Measurements from ENCODE around the gene MOB3C. TPM values are rescaled to one million over a fixed set of nuclear protein-coding genes. Genes with fewer than 3 reads are reported as not detected.
A peak's percentile ranks its signal among the peaks of the same experiment; 100 is the strongest.

MOB3C gene
- total RNA-seq, 4 donors from 2014 or later: 13.0 to 17.8 (median 13.6) TPM

- no peak overlapping the region for H3K4me3 ChIP-seq (ENCODE audit: low read depth, poor library complexity, severe bottlenecking)
- no peak for DNase-seq (ENCODE audit: low spot score in 2 of 2)
- WGBS, 2 donors: 92 to 94% methylated on average over 2 of the region's 2 CpGs
- intact Hi-C loops (cut with DNase I; ENCODE audit: low total_unique reads): no loop called here
- TF ChIP-seq CTCF (IDR thresholded peaks at IDR 0.05): no peak
- no peak for TF ChIP-seq POLR2A (IDR thresholded peaks at IDR 0.05)
Measured at GRCh38 chr1:46606255-46606965, 10.2 kb downstream of the MOB3C start.

- no peak for TF ChIP-seq CTCF (IDR thresholded peaks at IDR 0.05)
- TF ChIP-seq POLR2A (IDR thresholded peaks at IDR 0.05): no peak
- H3K4me3 ChIP-seq (ENCODE audit: low read depth, poor library complexity, severe bottlenecking): no peak overlapping the region
- WGBS, 2 donors: 68 to 71% methylated on average over 2 of the region's 2 CpGs
- intact Hi-C loops (cut with DNase I; ENCODE audit: low total_unique reads): no loop called here
- no peak for DNase-seq (ENCODE audit: low spot score in 2 of 2)
Measured at GRCh38 chr1:46605232-46605631, 11.4 kb downstream of the MOB3C start.

GRCh38 chr1:46603858-46604549 lies 12.6 kb downstream of the MOB3C start, which contains the start of gene MKNK1:
Gene MKNK1 (minus strand): TSS chr1:46604268. CDS start chr1:46583327, 20,941 bp downstream.
- peak within 1 kb of the TSS; percentile 82 for H3K4me3 ChIP-seq (ENCODE audit: low read depth, poor library complexity, severe bottlenecking)
- WGBS, 2 donors: 0% methylated on average over 27 to 44 of the region's 53 CpGs
- intact Hi-C loops (cut with DNase I; ENCODE audit: low total_unique reads): no loop called here

GRCh38 chr1:46603481-46603857 lies 13.1 kb downstream of the MOB3C start:
- no peak for DNase-seq (ENCODE audit: low spot score in 2 of 2)
- peak overlapping the region; percentile 82 for H3K4me3 ChIP-seq (ENCODE audit: low read depth, poor library complexity, severe bottlenecking)
- TF ChIP-seq POLR2A (IDR thresholded peaks at IDR 0.05) (no peak), CTCF (IDR thresholded peaks at IDR 0.05) (no peak)
- intact Hi-C loops (cut with DNase I; ENCODE audit: low total_unique reads): no loop called here
- WGBS, 2 donors: 2 to 3% methylated on average over 2 of the region's 2 CpGs

More at GRCh38 chr1:46603858-46604549, 12.6 kb downstream of the MOB3C start, which contains the start of gene MKNK1:
- no peak for TF ChIP-seq CTCF (IDR thresholded peaks at IDR 0.05)
- peak in 1 of 2 donors; percentile 78 for TF ChIP-seq POLR2A (IDR thresholded peaks at IDR 0.05)
- DNase-seq (ENCODE audit: low spot score in 2 of 2): peak; percentile 94 to 99

GRCh38 chr1:46601257-46602007 lies 15.2 kb downstream of the MOB3C start:
- H3K4me3 ChIP-seq (ENCODE audit: low read depth, poor library complexity, severe bottlenecking): no peak overlapping the region

More at GRCh38 chr1:46601257-46602007, 15.2 kb downstream of the MOB3C start:
- WGBS, 2 donors: 79 to 89% methylated on average over 3 of the region's 3 CpGs
- intact Hi-C loops (cut with DNase I; ENCODE audit: low total_unique reads): no loop called here
- TF ChIP-seq POLR2A (IDR thresholded peaks at IDR 0.05) (no peak), CTCF (IDR thresholded peaks at IDR 0.05) (no peak)
- DNase-seq (ENCODE audit: low spot score in 2 of 2): no peak

Measured in lower leg skin (tissue), 4 donors.